ELR (cell line): ENCODE data around the gene GPR132.
"Not testable (repeated sequence)": the region's sequence is repeated elsewhere in the genome, so short reads cannot be mapped to it uniquely, and the experiment has no call there.

Source experiments
- DNase-seq: peaks from one replicate; pipeline ENCODE4 v3.0.0-alpha.2; 2015; ENCODE audit warnings: low read depth

GPR132 gene

DNA sequence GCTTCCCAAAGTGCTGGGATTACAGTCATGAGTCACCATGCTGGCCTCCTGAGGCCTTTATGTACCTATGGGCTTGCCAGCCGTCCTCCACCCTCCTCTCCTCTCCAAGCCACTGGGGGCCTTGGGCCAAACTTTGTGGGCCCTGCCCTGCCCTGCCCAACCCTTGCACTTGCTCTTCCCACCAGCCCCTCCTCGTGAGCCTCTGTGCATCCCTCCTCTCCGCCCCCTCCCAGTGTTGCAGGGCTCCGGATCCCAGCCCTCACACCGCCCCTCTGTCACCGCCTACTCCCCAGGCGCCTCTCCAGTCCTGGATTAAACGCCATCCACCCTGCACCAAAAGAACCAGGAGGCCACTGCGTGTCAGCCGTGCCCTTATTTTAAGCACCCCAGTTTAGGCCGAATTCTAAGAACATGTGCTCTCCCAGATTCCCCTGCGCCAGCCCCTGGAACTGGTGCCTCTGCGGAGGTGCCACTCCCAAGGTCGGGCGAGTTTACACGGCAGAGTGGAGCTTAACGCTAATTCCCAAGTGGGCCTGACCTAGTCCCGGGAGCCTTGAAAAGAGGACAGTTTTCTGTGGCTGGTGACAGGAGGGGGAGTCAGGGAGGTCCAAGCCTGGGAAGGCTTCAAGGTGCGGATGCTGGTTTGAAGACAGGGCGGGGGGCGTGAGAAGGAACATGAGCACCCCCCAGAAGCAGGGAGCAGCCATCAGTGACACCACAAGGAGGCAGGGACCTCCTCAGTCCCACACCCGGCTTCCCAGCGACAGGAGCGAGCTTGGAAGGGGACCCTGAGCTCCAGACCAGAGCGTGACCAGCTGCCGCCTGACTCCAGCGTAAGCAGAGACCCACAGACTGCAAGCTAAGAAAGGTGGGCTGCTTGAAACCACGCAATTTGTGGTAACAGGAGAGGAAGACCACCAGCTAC lies 23.1 kb downstream of the GPR132 start:
- DNase-seq, result peak; percentile 35

DNA sequence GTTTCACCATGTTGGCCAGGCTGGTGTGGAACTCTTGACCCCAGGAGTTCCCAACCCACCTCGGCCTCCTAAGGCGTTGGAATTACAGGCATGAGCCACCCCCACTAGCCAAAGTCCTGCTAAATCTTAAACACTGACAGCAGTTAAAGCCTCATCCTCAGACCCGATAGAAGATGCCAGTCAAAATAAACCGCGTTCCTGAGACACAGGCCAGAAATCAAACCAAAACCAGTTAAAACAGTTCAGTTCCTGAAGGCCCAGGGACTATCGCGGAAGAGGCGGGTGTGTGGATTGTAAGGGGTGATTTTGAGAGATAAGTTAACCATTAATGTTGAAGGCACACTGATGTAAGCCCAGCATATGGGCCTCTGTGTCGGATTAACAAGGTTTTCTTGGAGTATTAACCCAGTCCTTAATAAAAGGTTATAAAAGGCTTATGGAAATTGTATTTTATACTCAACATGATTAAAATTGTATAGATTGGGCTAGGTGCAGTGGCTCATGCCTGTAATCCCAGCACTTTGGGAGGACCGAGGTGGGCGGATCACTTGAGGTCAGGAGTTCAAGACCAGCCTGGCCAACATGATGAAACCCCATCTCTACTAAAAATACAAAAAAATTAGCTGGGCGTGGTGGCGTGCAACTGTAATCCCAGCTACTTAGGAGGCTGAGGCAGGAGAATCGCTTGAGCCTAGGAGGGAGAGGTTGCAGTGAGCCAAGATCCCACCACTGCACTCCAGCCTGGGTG lies 25.6 kb downstream of the GPR132 start:
- no peak for DNase-seq

DNA sequence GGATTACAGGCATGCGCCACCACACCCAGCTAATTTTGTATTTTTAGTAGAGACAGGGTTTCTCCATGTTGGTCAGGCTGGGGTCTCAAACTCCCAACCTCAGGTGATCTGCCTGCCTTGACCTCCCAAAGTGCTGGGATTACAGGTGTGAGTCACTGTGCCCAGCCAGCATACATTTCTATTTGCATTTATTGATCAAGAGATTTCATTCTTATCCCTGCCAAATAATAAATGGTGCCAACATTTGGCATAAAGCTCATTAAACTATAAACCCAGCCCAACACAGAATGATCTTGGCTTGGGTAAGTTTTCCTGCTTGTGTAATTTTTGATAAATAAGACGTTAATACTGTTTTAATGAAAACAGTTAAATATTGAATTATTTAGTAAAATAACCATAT lies 29.6 kb downstream of the GPR132 start:
- not testable (repeated sequence) for DNase-seq

DNA sequence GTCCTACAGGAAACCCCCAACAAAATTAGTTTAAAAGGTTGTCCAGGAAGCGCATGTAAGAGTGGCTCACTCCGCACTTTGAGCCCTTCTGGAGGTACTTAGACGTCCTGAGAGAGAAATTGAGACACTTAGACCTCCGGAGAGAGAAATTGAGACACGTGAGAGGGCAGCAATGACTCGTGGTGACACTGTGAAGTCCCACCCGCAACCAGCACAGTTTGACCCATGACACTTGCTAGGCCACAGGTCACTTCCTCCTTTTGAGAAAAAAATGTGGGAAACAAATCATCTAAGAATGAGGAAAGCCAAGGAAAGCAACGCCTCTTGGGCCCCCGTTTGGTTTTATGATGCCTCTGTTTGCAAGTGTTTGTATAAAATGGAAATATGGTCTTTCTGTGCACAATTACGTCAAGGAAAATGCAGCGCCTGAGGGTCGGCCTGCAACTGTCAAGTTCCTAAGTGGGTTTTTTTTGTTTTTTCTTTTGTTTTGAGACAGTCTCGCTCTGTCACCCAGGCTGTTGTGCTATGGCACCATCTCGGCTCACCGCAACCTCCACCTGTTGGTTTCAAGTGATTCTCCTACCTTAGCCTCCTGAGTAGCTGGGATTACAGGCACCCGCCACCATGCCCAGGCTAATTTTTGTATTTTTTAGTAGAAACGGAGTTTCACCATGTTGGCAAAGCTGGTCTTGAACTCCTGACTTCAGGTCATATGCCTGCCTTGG lies 30.8 kb downstream of the GPR132 start:
- peak; percentile 57 for DNase-seq

DNA sequence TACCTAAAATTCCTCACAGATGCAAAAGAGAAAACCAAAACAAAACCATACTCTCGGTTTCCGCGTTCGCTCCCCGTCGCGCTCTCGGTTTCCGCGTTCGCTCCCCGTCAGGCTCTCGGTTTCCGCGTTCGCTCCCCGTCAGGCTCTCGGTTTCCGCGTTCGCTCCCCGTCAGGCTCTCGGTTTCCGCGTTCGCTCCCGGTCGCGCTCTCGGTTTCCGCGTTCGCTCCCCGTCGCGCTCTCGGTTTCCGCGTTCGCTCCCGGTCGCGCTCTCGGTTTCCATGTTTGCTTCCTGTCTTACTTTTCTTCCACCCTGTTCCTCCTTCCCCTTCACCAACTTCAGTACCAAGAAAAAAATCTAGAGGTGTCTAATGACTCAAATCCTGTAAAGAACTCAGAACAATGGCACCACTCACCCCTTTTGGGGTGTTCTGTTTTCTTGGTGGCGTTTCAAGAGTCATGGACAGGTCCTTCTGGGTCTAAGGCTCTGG lies 31.8 kb downstream of the GPR132 start:
- peak; percentile 37 for DNase-seq

DNA sequence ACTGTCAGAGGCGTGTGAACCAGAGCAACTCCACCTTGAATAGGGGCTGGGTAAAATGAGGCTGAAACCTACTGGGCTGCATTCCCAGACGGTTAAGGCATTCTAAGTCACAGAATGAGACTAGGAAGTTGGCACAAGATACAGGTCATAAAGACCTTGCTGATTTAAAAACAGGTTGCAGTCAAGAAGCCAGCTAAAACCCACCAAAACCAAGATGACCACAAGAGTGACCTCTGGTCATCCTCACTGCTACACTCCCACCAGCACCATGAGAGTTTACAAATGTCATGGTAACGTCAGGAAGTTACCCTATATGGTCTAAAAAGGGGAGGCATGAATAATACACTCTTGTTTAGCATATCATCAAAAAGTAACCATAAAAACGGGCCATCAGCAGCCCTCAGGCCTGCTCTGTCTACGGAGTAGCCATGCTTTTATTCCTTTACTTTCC lies 32.8 kb downstream of the GPR132 start:
- DNase-seq, result peak; percentile 89

DNA sequence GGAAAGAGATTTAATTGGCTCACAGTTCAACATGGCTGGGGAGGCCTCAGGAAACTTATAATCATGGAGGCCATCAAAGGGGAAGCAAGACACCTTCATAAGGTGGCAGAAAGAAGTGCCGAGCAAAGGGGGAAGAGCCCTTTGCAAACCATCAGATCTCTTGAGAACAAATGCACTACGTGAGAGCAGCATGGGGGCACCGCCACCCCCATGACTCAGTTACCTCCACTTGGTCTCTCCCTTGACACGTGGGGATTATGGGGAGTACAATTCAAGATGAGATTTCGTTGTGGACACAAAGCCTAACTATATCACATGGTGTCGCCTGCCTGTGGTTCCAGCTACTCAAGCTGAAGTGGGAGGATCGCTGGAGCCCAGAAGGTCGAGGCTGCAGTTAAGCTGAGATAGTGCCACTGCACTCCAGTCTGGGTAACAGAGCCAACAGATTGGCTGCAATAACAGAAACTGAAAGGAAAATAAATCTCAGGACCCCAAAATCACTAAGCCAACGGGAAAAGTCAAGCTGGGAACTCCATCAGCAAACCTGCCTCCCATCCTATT lies 34.3 kb downstream of the GPR132 start:
- DNase-seq, result no peak

DNA sequence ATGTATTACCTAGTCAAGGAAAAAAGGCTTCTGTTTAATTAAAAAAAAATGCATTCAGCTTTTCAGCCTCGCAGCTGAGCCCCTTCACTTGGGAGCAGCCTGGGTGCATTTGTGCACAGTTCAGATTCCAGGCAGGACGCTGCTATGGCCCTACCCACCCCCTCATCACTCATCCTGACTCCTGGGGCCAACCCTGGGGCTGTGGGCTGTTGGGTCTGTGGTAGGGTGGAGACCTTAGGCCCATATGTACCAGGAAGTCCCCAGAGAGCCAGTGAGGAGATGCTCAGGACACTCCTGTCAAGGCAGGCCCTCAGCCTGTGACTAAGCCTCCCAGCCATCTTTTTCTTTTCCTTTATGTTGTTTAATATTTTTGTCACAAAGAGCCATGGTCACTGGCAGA lies 35.0 kb downstream of the GPR132 start:
- DNase-seq, result no peak

DNA sequence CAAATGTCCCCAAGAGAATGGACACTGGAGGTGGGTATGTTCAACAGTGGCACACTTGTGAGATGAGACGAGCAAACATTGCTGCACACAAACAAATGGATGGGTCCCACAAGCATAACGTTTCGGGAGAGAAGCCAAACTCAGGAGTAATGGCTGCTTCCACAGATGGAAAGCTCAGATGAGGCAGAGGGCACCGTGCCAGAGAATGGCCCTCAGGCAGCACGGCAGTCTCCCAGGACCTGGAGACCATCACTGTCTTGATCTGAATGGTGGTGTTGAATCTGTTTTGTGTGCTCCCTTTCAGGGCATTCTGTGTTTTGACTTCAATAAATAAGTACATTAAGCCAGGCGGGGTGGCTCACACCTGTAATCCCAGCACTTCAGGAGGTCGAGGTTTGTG lies 35.8 kb downstream of the GPR132 start:
- DNase-seq, result no peak

DNA sequence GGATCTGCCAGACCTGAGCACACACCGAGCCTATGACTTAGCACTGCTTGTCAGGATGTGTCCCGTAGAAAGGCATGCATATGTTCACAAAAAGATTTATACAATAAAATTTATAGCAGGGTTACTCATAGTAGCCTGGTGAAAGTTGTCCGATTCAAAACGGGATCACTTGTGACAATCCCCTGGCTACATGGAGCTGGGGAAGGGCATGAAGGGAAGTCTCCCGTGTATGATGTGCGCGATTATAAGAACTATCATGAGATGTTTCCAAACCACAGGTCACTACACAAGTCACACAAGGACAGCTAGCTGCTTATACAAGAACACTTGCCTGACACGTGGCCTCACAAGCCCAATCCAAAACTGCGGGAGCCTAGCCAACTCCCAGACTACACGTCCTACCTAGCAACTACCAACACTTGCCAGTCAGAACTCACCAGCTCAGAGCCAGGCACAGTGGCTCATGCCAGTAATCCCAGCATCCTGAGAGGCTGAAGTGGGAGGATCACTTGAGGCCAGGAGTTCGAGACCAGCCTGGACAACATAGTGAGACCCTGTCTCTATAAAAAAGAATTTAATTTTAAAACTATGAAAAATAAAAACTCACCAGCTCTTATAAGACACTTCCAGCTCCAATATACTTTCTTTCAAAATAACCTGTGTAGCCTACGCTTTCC lies 36.8 kb downstream of the GPR132 start:
- peak; percentile 75 for DNase-seq

DNA sequence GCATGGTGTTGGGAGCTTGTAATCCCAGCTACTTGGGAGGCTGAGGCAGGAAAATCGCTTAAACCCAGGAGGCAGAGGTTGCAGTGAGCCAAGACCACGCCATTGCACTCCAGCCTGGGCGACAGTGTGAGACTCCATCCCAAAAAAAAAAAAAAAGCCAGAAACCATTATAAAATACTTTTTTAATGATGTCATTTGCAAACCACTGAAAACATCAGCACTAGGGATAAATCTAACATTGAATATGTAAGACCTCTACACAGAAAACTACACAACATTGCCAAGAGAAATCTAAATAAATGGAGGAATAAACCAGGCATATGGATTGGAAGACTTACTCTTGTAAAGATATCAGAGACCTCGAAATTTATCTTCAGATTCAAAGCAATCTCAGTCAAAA lies 37.5 kb downstream of the GPR132 start:
- DNase-seq, result peak; percentile 66

DNA sequence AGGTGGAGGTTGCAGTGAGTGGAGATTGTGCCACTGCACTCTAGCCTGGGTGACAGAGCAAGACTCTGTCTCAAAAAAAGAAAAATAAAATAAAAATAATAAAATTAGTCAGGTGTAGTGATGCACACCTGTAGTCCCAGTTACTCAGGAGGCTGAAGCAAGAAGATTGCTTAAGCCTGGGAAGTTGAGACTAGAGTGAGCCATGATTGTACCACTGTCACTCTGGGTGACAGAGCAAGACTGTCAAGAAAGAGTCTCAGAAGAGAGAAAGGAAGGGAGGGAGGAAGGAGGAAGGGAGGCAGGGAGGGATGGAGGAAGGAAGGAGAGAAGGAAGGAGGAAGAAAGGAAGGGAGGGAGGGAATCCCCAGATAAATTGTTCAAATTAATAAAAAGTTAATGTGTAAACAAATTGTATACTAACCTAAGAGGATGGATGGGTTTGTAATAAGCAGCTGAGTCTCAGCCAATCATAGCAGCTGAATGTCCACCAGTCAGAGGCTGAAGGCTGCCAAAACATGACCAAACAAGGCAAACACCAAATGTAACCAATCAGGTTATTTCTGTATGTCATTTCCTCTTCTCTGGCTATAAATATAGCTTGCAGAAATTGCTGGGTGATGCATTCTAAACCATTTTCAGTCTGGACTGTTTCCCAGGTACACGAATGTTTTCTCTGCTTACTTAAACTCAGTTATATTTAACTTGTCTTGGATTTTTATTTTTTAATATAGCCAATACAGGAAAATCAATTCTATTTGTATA lies 38.2 kb downstream of the GPR132 start:
- DNase-seq, result peak; percentile 65

DNA sequence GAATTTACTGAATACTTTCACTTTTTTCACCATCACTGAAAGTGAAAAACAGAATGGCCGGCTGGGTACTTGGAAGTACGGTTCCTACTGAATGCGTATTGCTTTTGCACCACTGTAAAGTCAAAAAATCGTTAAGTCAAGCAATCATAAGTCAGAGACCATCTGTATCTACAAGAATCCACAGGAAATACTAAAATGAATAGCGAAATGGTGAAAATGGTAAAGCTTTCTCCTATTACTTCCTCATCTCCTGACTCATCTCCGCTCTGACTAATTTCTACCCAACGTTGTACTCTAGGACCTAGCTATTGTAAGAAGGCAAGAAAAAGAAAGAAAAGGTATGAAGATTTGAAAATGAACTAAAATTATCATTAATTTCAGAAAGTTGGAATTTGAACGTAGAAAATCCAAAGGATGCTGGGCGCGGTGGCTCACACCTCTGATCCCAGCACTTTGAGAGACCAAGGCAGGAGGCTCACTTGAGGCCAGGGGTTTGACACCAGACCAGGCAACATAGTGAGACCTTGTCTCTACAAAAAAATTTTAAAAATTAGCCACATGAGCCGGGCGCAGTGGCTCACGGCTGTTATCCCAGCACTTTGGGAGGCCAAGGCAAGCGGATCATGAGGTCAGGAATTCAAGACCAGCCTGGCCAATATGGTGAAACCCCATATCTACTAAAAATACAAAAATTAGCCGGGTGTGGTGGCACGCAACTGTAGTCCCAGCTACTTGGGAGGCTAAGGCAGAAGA lies 39.0 kb downstream of the GPR132 start:
- DNase-seq, result peak; percentile 98

DNA sequence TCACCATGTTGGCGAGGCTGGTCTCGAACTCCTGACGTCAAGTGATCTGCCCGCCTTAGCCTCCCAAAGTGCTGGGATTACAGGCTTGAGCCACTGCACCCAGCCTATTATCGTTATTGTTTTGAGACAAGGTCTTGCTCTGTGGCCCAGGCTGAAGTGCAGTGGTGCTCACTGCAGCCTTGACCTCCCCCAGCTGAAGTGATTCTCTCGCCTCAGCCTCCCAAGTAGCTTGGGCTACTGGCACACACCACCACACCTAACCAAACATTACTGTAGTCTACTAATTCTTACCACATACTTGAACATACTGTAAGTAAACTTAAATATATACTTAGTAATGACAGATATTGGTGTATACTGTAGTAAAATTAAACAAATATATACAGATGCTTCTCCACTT lies 39.8 kb downstream of the GPR132 start:
- no peak for DNase-seq

DNA sequence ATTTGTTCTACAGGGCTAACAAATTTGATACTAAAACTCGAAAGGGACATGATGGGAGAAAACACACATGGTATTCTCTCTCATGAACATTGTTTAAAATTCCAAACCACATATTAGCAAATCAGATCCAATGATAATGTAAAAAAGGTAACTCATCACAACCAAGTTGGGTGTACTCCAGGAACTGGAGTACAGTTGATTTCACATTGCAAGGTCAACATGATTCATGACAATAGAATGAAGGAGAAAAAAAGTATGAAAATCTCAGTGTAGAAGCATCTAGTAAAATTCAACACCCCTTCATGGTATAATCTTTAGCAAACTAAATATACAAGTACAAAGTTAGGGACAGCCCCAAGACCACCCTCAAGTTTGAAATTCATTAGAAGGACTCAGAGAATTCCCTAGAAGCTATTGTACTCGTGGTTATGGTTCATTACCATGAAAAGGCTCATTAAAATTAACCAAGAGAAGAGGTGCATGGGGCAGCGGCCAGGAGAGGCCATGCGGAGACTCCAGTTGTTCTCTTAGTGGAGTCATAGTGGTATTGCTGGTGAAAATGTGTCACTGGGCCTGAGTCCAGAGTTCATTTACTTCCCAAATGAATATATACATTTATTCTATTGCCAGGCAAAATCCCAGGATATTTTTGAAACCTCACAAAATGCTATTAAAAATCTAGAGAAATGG lies 41.3 kb downstream of the GPR132 start:
- peak; percentile 97 for DNase-seq

DNA sequence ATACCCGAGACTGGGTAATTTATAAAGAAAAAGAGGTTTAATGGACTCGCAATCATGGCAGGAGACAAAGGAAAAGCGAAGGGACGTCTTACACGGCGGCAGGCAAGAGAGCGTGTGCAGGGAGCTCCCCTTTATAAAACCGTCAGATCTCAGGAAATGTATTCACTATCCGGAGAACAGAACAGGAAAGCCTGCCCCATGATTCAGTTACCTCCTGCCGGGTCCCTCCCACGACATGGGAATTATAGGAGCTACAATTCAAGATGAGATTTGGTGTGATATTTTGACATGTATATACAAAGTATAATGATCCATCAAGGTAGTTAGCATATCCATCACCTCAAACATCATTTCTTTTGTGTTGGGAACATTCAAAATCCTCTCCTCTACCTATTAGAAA lies 42.1 kb downstream of the GPR132 start:
- peak; percentile 84 for DNase-seq

DNA sequence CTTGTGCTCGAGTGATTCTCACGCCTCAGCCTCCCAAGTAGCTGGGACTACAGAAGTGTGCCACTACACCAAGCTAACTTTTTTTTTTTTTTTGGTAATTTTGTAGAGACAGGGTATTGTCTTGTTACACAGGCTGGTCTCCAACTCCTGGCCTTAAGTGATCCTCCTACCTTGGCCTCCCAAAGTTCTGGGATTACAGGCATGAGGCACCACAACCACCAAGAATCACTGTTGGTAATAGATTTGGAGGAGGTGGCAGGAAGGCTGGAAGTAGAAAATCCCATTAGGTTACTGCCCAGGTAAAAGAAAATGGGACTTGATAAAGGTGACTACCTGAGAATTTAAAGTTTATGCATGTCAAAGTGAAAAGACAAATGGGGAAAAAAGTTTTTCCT lies 43.0 kb downstream of the GPR132 start:
- peak; percentile 56 for DNase-seq

DNA sequence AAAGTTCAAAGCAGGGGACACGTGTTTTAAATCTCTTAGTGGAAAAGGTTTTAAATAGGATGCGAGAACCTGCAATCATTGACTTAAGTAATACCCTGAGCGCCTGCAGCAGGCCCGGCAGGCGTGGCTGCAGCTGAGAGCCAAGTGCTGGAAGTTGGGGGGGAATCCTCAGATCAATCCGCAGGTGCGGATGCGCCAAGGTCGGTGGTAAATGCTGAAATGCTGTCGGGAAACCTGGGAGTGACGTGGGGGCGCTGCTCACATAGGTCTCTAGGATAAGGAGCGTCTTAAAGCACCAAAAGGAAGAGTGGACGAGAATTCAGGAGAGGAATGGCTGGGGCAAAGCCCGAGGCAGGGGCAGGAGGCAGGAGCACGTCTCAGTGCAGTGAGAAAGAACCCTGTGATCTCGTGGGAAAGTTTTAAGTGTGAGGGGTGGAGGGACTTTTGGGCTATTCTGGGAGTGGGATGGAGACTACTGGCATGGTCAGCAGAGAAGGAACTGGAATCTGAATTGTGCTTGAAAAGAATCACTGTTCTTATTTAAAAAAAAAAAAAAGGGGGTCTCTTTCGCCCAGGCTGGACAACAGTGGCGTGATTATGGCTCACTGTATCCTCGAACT lies 43.5 kb downstream of the GPR132 start:
- peak; percentile 70 for DNase-seq
